Liver (tissue), 9 donors: ENCODE data around the gene TNNT3. TPM values are rescaled to one million over a fixed set of nuclear protein-coding genes. Genes with fewer than 3 reads are reported as not detected.

Source experiments
- DNase-seq: peaks from one replicate; pipeline ENCODE4 v3.0.0-alpha.2; 2017; ENCODE audit warnings: low spot score
- H3K27ac ChIP-seq, 2 donors: one replicate each; pipeline ENCODE4 v1.7.0; 2013; ENCODE audit warnings: inconsistent platforms in 2 of 2, low read length in 2 of 2, control low read depth in 1 of 2, low read depth in 1 of 2, mild to moderate bottlenecking in 1 of 2
- H3K27me3 ChIP-seq, 4 donors: one replicate each; pipeline versions ENCODE4 v1.6.1 to v1.7.0; 2013; ENCODE audit warnings: low read length in 3 of 4, inconsistent platforms in 1 of 4, mild to moderate bottlenecking in 1 of 4, moderate library complexity in 1 of 4; ENCODE audit not compliant: control insufficient read depth in 4 of 4, insufficient read depth in 4 of 4
- H3K36me3 ChIP-seq, 4 donors: one replicate each; pipeline versions ENCODE4 v1.6.1 to v1.7.0; 2013; ENCODE audit warnings: low read length in 3 of 4, mild to moderate bottlenecking in 3 of 4, low read depth in 1 of 4, moderate library complexity in 1 of 4; ENCODE audit not compliant: control insufficient read depth in 4 of 4, insufficient read depth in 3 of 4
- H3K4me1 ChIP-seq, 4 donors: one replicate each; pipeline versions ENCODE4 v1.6.1 to v1.7.0; 2013; ENCODE audit warnings: low read length in 3 of 4, mild to moderate bottlenecking in 3 of 4, moderate library complexity in 1 of 4; ENCODE audit not compliant: control insufficient read depth in 4 of 4, insufficient read depth in 4 of 4
- H3K4me3 ChIP-seq, 3 donors: one replicate each; pipeline versions ENCODE4 v1.6.1 to v1.7.0; 2013; ENCODE audit warnings: low read length in 3 of 3, control low read depth in 1 of 3, low read depth in 1 of 3, mild to moderate bottlenecking in 1 of 3
- H3K9ac ChIP-seq, 2 donors: one replicate each; pipeline ENCODE4 v1.7.0; 2013; ENCODE audit warnings: low read length in 2 of 2, mild to moderate bottlenecking in 2 of 2, moderate library complexity in 2 of 2, control low read depth in 1 of 2, low read depth in 1 of 2
- H3K9me3 ChIP-seq, 4 donors: one replicate each; pipeline versions ENCODE4 v1.6.1 to v1.7.0; 2013; ENCODE audit warnings: low read length in 3 of 4; ENCODE audit not compliant: control insufficient read depth in 4 of 4
- ATF3 ChIP-seq: IDR thresholded peaks from 2 replicates; pipeline ENCODE4 v1.6.1; 2016; ENCODE audit warnings: antibody characterized with exemption
- EGR1 ChIP-seq, 2 donors: IDR thresholded peaks; 2 replicates each; pipeline ENCODE4 v1.6.1; 2016 to 2018; ENCODE audit warnings: antibody characterized with exemption in 2 of 2, low read depth in 2 of 2
- FOXA1 ChIP-seq: IDR thresholded peaks from 2 replicates; pipeline ENCODE4 v1.6.1; 2016; ENCODE audit warnings: antibody characterized with exemption
- GABPA ChIP-seq, 2 donors: IDR thresholded peaks in 1 of 2; conservative IDR thresholded peaks in 1 of 2; 2 replicates each; pipeline ENCODE4 v1.6.1; 2016; ENCODE audit warnings: antibody characterized with exemption in 2 of 2, mild to moderate bottlenecking in 1 of 2, moderate library complexity in 1 of 2
- HNF4A ChIP-seq, 2 donors: conservative IDR thresholded peaks; 2 replicates each; pipeline ENCODE4 v1.6.1; 2016; ENCODE audit warnings: antibody characterized with exemption in 2 of 2, mild to moderate bottlenecking in 2 of 2
- HNF4G ChIP-seq: IDR thresholded peaks from 2 replicates; pipeline ENCODE4 v1.6.1; 2016; ENCODE audit warnings: antibody characterized with exemption
- MAX ChIP-seq: IDR thresholded peaks from 2 replicates; pipeline ENCODE4 v1.6.1; 2016; ENCODE audit warnings: antibody characterized with exemption
- NR2F2 ChIP-seq: IDR thresholded peaks from 2 replicates; pipeline ENCODE4 v1.6.1; 2016; ENCODE audit warnings: antibody characterized with exemption
- RAD21 ChIP-seq, 2 donors: IDR thresholded peaks; 2 replicates each; pipeline ENCODE4 v1.6.1; 2016; ENCODE audit warnings: antibody characterized with exemption in 2 of 2, mild to moderate bottlenecking in 2 of 2
- RXRA ChIP-seq, 2 donors: IDR thresholded peaks; 2 replicates each; pipeline ENCODE4 v1.6.1; 2017 to 2018; ENCODE audit warnings: antibody characterized with exemption in 2 of 2, mild to moderate bottlenecking in 1 of 2
- SP1 ChIP-seq: IDR thresholded peaks from 2 replicates; pipeline ENCODE4 v1.6.1; 2018; ENCODE audit warnings: antibody characterized with exemption, mild to moderate bottlenecking
- WGBS: extraction: QIAGEN DNeasy Blood & Tissue Kit; methylation state at CpG from one replicate; pipeline ENCODE4 v1.1.7; 2013; 5-methylcytosine and 5-hydroxymethylcytosine counted together
- polyA plus RNA-seq, 2 donors: library from polyadenylated mRNA; stranded (reverse) in 1 of 2; unstranded in 1 of 2; fragments of 200-250 nt in 1 of 2; fragments of >200 nt in 1 of 2; fragmentation: Nextera tagmentation in 1 of 2; extraction: Ambion mirVana in 1 of 2; gene quantifications; one replicate each; pipeline versions ENCODE4 v1.2.1 to v1.2.3, GENCODE V29; 2013 to 2015
- total RNA-seq, 2 donors: library from RNA; depleted of rRNA; stranded (reverse); fragments of >200 nt; gene quantifications; one replicate each; pipeline ENCODE4 v1.2.3, GENCODE V29; 2014
- donor health status: healthy.
- donor health status: healthy.
- donor health status: healthy.
- donor health status: healthy.
- donor health status: healthy.

Gene TNNT3
- total and polyA plus RNA-seq, 4 donors: 0.06 to 0.14 TPM; not detected in 2

GRCh38 chr11:1925373-1926155 is 6.1 kb downstream of the TNNT3 start:
- DNase-seq: no peak
- no peak for TF ChIP-seq RAD21 (IDR thresholded peaks at IDR 0.05)
- no peak for TF ChIP-seq ATF3
- TF ChIP-seq RXRA (IDR thresholded peaks at IDR 0.05): no peak
- TF ChIP-seq GABPA (IDR thresholded peaks at IDR 0.05 in 1 of 2, conservative IDR thresholded peaks at IDR 0.05 in 1 of 2): no peak
- no peak for TF ChIP-seq HNF4G
- no peak for TF ChIP-seq NR2F2
- no peak for TF ChIP-seq HNF4A (conservative IDR thresholded peaks at IDR 0.05)
- TF ChIP-seq MAX: no peak
- no peak for TF ChIP-seq EGR1 (IDR thresholded peaks at IDR 0.05; ENCODE audit: low read depth in 2 of 2)
- WGBS: 91% methylated on average over 23 of the region's 23 CpGs
- Histone ChIP-seq H3K27me3 (no peaks in the 10 kb centered on the region), H3K27ac (no peak overlapping the region), H3K36me3 (no peaks in the 10 kb centered on the region), H3K4me3 (no peak overlapping the region), H3K4me1 (no peaks in the 10 kb centered on the region), H3K9me3 (no peaks in the 10 kb centered on the region), H3K9ac (no peak overlapping the region)

GRCh38 chr11:1926156-1927025 is 6.9 kb downstream of the TNNT3 start:
- no peak for DNase-seq
- Histone ChIP-seq H3K27ac (no peak overlapping the region), H3K4me3 (no peak overlapping the region), H3K27me3 (no peaks in the 10 kb centered on the region), H3K4me1 (no peaks in the 10 kb centered on the region), H3K9me3 (no peaks in the 10 kb centered on the region), H3K9ac (no peak overlapping the region), H3K36me3 (no peaks in the 10 kb centered on the region)
- 87% methylated on average over 41 of the region's 41 CpGs for WGBS
- TF ChIP-seq HNF4A (conservative IDR thresholded peaks at IDR 0.05) (no peak), SP1 (no peak), RAD21 (IDR thresholded peaks at IDR 0.05) (no peak), FOXA1 (no peak)

DNA sequence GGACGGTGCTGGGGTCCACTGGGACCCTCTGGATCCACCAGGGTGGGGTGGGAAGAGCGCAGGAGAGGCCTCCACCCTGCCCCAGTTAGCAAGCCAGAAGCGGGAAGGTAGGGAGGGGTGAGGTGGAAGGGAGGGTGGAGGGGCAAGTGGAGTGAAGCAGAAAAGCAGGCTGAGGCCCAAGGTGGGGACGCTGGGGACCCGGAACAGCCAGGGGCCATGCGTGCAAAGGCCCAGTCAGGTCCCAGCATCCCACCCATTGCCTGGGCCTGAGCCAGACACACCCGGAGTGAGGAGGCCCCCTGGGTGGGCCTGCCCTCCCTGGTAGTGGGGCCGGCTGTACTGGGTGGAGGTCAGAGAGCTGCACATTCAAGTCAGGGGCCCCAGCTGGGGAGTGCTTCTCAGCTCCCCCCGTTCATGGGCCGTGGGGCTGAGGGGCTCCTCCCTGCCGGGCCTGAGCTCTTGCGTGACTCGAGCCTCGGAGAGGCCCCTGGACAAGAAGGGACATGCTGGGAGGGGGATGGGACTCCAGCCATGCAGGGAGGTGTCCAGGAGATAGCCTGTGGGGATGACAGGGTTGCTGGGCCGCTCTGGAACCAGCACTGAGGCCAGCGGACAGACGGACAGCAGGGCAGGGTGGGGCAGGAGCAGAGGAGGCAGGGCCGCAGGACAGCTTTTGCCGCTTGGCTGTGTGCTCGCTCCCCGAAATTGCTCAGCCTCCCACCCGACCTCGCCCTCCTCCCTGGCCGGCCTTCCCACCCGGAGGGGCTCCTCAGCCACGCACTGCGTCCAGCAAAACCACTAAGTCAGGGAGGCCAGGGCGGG is 7.7 kb downstream of the TNNT3 start:
- H3K9ac ChIP-seq: no peak overlapping the region
- H3K4me3 ChIP-seq: no peak overlapping the region
- no peaks in the 10 kb centered on the region for H3K4me1 ChIP-seq
- H3K27me3 ChIP-seq: no peaks in the 10 kb centered on the region
- no peak for DNase-seq
- no peak for TF ChIP-seq MAX
- WGBS: 88% methylated on average over 28 of the region's 28 CpGs
- H3K9me3 ChIP-seq: no peaks in the 10 kb centered on the region
- H3K27ac ChIP-seq: no peak overlapping the region
- no peaks in the 10 kb centered on the region for H3K36me3 ChIP-seq
